Measurements from ENCODE around the gene ANKRD13B. TPM values are rescaled to one million over a fixed set of nuclear protein-coding genes. Genes with fewer than 3 reads are reported as not detected.

ANKRD13B gene
- total and polyA plus RNA-seq, 2 of the 13 experiments (the other 11 are each of a cell fraction or from before 2014, with no cell fraction given): 1.7 to 1.8 TPM

DNA sequence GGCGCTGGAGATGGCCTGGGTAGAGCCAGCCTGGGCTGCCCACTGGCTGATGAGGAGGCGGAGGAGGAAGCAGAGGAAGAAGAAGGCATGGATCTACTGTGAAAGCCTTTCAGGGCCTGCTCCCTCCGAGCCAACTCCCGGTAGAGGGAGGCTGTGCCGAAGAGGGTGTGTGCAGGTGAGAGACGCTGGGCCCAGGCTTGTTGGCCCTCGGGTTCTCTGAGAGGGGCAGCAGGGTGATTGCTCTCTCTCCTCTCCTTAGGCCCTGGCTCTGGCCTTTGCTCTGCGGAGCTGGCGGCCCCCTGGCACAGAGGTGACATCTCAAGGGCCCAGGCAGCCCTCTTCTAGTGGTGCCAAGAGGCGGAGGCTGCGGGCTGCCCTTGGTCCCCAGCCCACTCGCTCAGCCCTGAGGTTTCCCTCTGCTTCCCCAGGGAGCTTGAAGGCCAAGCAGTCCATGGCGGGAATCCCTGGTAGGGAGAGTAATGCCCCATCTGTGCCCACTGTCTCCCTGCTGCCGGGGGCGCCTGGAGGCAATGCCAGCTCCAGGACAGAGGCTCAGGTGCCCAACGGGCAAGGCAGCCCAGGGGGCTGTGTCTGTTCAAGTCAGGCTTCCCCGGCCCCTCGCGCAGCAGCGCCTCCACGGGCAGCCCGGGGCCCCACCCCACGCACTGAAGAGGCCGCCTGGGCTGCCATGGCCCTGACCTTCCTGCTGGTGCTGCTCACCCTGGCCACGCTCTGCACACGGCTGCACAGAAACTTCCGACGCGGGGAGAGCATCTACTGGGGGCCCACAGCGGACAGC is 20.9 kb upstream of the ANKRD13B start:
- Histone ChIP-seq H3K79me2 (ENCODE audit: insufficient read depth, low read length) (no peaks in the 10 kb centered on the region), H3K9ac (ENCODE audit: insufficient read depth, low read depth, low read length) (no peak overlapping the region), H3K9me3 (ENCODE audit: low read length) (no peaks in the 10 kb centered on the region), H4K20me1 (ENCODE audit: insufficient read depth, low read length) (no peaks in the 10 kb centered on the region), H3K27me3 (ENCODE audit: control insufficient read depth in 1 of 2, insufficient read depth in 2 of 2, low read length in 2 of 2) (no peaks in the 10 kb centered on the region), H2AFZ (ENCODE audit: low read length) (no peak overlapping the region), H3K4me3 (replicated peaks in 1 of 3; ENCODE audit: insufficient read depth in 1 of 3, low read depth in 2 of 3, low read length in 3 of 3) (no peak overlapping the region), H3K36me3 (replicated peaks in 1 of 2; ENCODE audit: control insufficient read depth in 1 of 2, insufficient read depth in 2 of 2, low read length in 2 of 2) (peaks cover 0 to 11% of the 10 kb centered on the region in 2 experiments; a peak in 2 of 5 replicates), H3K4me2 (ENCODE audit: low read depth, low read length) (no peak overlapping the region), H3K4me1 (ENCODE audit: insufficient read depth, low read length) (peaks cover 32% of the 10 kb centered on the region), H3K27ac (ENCODE audit: extremely low read length, insufficient read depth, low read length) (no peak overlapping the region)
- no TSS peak for BruUV-seq (replicated peaks)
- 96% methylated on average over 9 of the region's 30 CpGs for WGBS (ENCODE audit: low lambda C conversion rate)
- no peak for DNase-seq (ENCODE audit: low spot score)
- ChIA-PET CTCF (ENCODE audit: low intra/inter-chr PET ratio, low total read pairs) (no interaction called here), POLR2A (no interaction called here)
- no peak for ATAC-seq
- TF ChIP-seq RBAK (CRISPR knock-in tag; IDR thresholded peaks at IDR 0.05): no peak
- peak; percentile 34; the same call in 1 of the 2 replicates for TF ChIP-seq RBFOX2 (IDR thresholded peaks at IDR 0.05; ENCODE audit: low read depth, low read length)
- TF ChIP-seq, protein P1, sequence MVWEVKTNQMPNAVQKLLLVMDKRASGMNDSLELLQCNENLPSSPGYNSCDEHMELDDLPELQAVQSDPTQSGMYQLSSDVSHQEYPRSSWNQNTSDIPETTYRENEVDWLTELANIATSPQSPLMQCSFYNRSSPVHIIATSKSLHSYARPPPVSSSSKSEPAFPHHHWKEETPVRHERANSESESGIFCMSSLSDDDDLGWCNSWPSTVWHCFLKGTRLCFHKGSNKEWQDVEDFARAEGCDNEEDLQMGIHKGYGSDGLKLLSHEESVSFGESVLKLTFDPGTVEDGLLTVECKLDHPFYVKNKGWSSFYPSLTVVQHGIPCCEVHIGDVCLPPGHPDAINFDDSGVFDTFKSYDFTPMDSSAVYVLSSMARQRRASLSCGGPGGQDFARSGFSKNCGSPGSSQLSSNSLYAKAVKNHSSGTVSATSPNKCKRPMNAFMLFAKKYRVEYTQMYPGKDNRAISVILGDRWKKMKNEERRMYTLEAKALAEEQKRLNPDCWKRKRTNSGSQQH (CRISPR knock-in tag; IDR thresholded peaks at IDR 0.05; ENCODE audit: low read depth): no peak
- TF ChIP-seq, protein P2, sequence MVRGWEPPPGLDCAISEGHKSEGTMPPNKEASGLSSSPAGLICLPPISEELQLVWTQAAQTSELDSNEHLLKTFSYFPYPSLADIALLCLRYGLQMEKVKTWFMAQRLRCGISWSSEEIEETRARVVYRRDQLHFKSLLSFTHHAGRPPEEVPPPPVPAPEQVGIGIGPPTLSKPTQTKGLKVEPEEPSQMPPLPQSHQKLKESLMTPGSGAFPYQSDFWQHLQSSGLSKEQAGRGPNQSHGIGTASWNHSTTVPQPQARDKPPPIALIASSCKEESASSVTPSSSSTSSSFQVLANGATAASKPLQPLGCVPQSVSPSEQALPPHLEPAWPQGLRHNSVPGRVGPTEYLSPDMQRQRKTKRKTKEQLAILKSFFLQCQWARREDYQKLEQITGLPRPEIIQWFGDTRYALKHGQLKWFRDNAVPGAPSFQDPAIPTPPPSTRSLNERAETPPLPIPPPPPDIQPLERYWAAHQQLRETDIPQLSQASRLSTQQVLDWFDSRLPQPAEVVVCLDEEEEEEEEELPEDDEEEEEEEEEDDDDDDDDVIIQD (CRISPR knock-in tag; IDR thresholded peaks at IDR 0.05; ENCODE audit: low read depth): no peak
- TF ChIP-seq NCOA5 (CRISPR knock-in tag; IDR thresholded peaks at IDR 0.05): no peak
- TF ChIP-seq, protein P3, sequence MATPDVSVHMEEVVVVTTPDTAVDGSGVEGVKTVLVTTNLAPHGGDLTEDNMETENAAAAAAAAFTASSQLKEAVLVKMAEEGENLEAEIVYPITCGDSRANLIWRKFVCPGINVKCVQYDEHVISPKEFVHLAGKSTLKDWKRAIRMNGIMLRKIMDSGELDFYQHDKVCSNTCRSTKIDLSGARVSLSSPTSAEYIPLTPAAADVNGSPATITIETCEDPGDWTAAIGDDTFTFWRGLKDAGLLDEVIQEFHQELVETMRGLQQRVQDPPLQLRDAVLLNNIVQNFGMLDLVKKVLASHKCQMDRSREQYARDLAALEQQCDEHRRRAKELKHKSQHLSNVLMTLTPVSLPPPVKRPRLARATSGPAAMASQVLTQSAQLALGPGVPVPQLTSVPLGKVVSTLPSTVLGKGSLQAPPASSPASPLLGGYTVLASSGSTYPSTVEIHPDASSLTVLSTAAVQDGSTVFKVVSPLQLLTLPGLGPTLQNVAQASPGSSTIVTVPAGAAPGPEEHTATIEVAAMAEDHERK (CRISPR knock-in tag; IDR thresholded peaks at IDR 0.05; ENCODE audit: low read depth): no peak
- no peak for TF ChIP-seq WIZ (CRISPR knock-in tag; IDR thresholded peaks at IDR 0.05)
- no peak for TF ChIP-seq ZNF138 (CRISPR knock-in tag; IDR thresholded peaks at IDR 0.05; ENCODE audit: low read depth)
- no peak for TF ChIP-seq NCOA1 (CRISPR knock-in tag; IDR thresholded peaks at IDR 0.05)
- intact Hi-C loops (cut with micrococcal nuclease; ENCODE audit: unreplicated experiment): no loop called here
- in situ Hi-C loops (cut with HindIII; ENCODE audit: extremely low pct_ligation_motif_present, low pct_unique_long_range_greater_than_20kb): no loop called here
- no peak for FAIRE-seq

Measured in HepG2 (cell line).